Endothelial cell of umbilical vein (primary cell): Measurements from ENCODE around the gene CACNA1E. TPM values are rescaled to one million over a fixed set of nuclear protein-coding genes. Genes with fewer than 3 reads are reported as not detected.

Source experiments
- BruUV-seq: library from RNA; stranded (reverse); fragments of 400-500 nt; replicated peaks from 2 replicates; lab custom pipeline; 2021; lab: Mats Ljungman, UMichigan
- CTCF ChIA-PET: fragments of 300-600, 350-600 bp; sonication (Branson Sonifier 250); formaldehyde crosslinking; loops from one replicate; lab custom pipeline; 2021; ENCODE audit warnings: antibody characterized with exemption, inconsistent platforms; lab: Charles Lee
- POLR2A ChIA-PET: fragments of 300-600, 350-600 bp; sonication (Branson Sonifier 250); formaldehyde crosslinking; loops from one replicate; lab custom pipeline; 2021; ENCODE audit warnings: antibody characterized with exemption, inconsistent platforms; lab: Charles Lee
- DNase-seq: peaks from one replicate; pipeline ENCODE4 v3.0.0-alpha.2; 2011; ENCODE audit warnings: low read depth, low spot score
- FAIRE-seq: peaks from 2 replicates; lab custom pipeline; 2011; peaks lifted over from hg19 to GRCh38; lab: Jason Lieb, UNC
- H2AFZ ChIP-seq: 2 replicates; pipeline ENCODE4 v1.6.0; 2012; ENCODE audit warnings: low read depth, low read length, control low read depth, inconsistent platforms
- H3K27ac ChIP-seq: 2 replicates; pipeline ENCODE4 v1.5.1; 2011; ENCODE audit warnings: low read depth, mild to moderate bottlenecking, control low read depth, low read length, moderate library complexity; ENCODE audit not compliant: insufficient read depth
- H3K27me3 ChIP-seq, 2 experiments: 2 replicates each; pipeline versions ENCODE4 v1.6.0 to v1.6.1; 2011; ENCODE audit warnings: low read length in 2 of 2, mixed read lengths in 1 of 2; ENCODE audit not compliant: control insufficient read depth in 2 of 2, insufficient read depth in 2 of 2
- H3K36me3 ChIP-seq, 2 experiments: 2 replicates in 1 of 2; 3 replicates in 1 of 2; pipeline ENCODE4 v1.5.1; 2011; ENCODE audit warnings: low read length in 2 of 2, mild to moderate bottlenecking in 1 of 2, moderate library complexity in 1 of 2; ENCODE audit not compliant: control insufficient read depth in 2 of 2, insufficient read depth in 2 of 2; ENCODE audit errors: extremely low read depth in 1 of 2
- H3K4me1 ChIP-seq: 3 replicates; pipeline ENCODE4 v1.5.1; 2011; ENCODE audit warnings: mild to moderate bottlenecking, low read length; ENCODE audit not compliant: control insufficient read depth, insufficient read depth; ENCODE audit errors: extremely low read depth
- H3K4me2 ChIP-seq: 2 replicates; pipeline ENCODE4 v1.6.1; 2011; ENCODE audit warnings: low read length, control low read depth, mixed read lengths; ENCODE audit not compliant: insufficient read depth
- H3K4me3 ChIP-seq, 3 experiments: fragments of 200-600 bp in 1 of 3; sonication (generic), shearing (Covaris generic) in 1 of 3; replicated peaks in 1 of 3; 2 replicates each; pipeline ENCODE4 v1.5.1; 2011 to 2016; ENCODE audit warnings: control low read depth in 3 of 3, low read length in 3 of 3, mild to moderate bottlenecking in 2 of 3, inconsistent platforms in 1 of 3, low read depth in 1 of 3, moderate library complexity in 1 of 3; ENCODE audit not compliant: insufficient read depth in 1 of 3
- H3K79me2 ChIP-seq: 2 replicates; pipeline ENCODE4 v1.6.0; 2012; ENCODE audit warnings: low read length, inconsistent platforms; ENCODE audit not compliant: control insufficient read depth, insufficient read depth
- H3K9ac ChIP-seq: replicated peaks from 2 replicates; pipeline ENCODE3; 2011; ENCODE audit warnings: low read length, control low read depth; ENCODE audit not compliant: insufficient read depth; ENCODE audit errors: extremely low read depth
- H3K9me1 ChIP-seq: replicated peaks from 3 replicates; pipeline ENCODE4 v1.6.0; 2011; ENCODE audit warnings: mild to moderate bottlenecking, low read length; ENCODE audit not compliant: control insufficient read depth, insufficient read depth; ENCODE audit errors: extremely low read depth
- H3K9me3 ChIP-seq: replicated peaks from 2 replicates; pipeline ENCODE4 v1.5.1; 2012; ENCODE audit warnings: low read length, inconsistent platforms; ENCODE audit not compliant: control insufficient read depth, insufficient read depth
- H4K20me1 ChIP-seq: replicated peaks from 2 replicates; pipeline ENCODE3; 2011; ENCODE audit warnings: mild to moderate bottlenecking, low read length; ENCODE audit not compliant: control insufficient read depth, insufficient read depth; ENCODE audit errors: extremely low read depth
- CTCF ChIP-seq, 2 donors: IDR thresholded peaks; 1 replicate in 1 of 2; 2 replicates in 1 of 2; pipeline ENCODE4 v1.5.1; 2011; ENCODE audit warnings: low read length in 2 of 2, mild to moderate bottlenecking in 2 of 2, moderate library complexity in 2 of 2, control low read depth in 1 of 2, inconsistent platforms in 1 of 2, low read depth in 1 of 2; ENCODE audit not compliant: insufficient read depth in 1 of 2; ENCODE audit errors: extremely low read depth in 1 of 2
- EZH2 ChIP-seq: IDR thresholded peaks from 2 replicates; pipeline ENCODE4 v1.6.1; 2012; ENCODE audit warnings: borderline replicate concordance, low read depth, mild to moderate bottlenecking, moderate library complexity, low read length, inconsistent platforms; ENCODE audit not compliant: severe bottlenecking
- FOS ChIP-seq: IDR thresholded peaks from 2 replicates; pipeline ENCODE4 v1.6.1; 2011; ENCODE audit warnings: mild to moderate bottlenecking, low read length, moderate library complexity, borderline replicate concordance; ENCODE audit not compliant: insufficient read depth
- GATA2 ChIP-seq: IDR thresholded peaks from 2 replicates; pipeline ENCODE4 v1.7.0; 2011; ENCODE audit warnings: low read depth, mild to moderate bottlenecking, moderate library complexity, mixed read lengths, low read length; ENCODE audit not compliant: insufficient read length, insufficient read depth
- JUN ChIP-seq: IDR thresholded peaks from 2 replicates; pipeline ENCODE4 v1.6.1; 2011; ENCODE audit warnings: borderline replicate concordance, low read depth; ENCODE audit not compliant: insufficient read length, insufficient read depth
- MAX ChIP-seq: IDR thresholded peaks from 2 replicates; pipeline ENCODE4 v1.6.1; 2011; ENCODE audit not compliant: insufficient read depth, insufficient read length
- MYC ChIP-seq: IDR thresholded peaks from one replicate; pipeline ENCODE4 v1.6.1; 2011; ENCODE audit warnings: mild to moderate bottlenecking, low read depth, low read length
- POLR2A ChIP-seq: IDR thresholded peaks from 2 replicates; pipeline ENCODE4 v1.6.1; 2012; ENCODE audit warnings: low read depth, mild to moderate bottlenecking, control low read depth, low read length
- POLR2AphosphoS5 ChIP-seq: IDR thresholded peaks from 2 replicates; pipeline ENCODE4 v1.6.1; 2012; ENCODE audit warnings: low read depth, mild to moderate bottlenecking, control low read depth, low read length, moderate library complexity; ENCODE audit not compliant: insufficient read depth
- dilution Hi-C: fragments of 300-500 bp; cut with MboI; formaldehyde crosslinking; loops from one replicate; pipeline ENCODE4 v1.15.0; 2019; ENCODE audit warnings: low sequenced_read_pairs; ENCODE audit not compliant: extremely low pct_ligation_motif_present
- intact Hi-C: fragments of 100-400 bp; cut with micrococcal nuclease; formaldehyde crosslinking; loops from one replicate; pipeline ENCODE4 v1.10.0; 2022
- polyA plus RNA-seq, 4 experiments: library from polyadenylated mRNA; depleted of rRNA in 3 of 4; stranded (reverse) in 3 of 4; unstranded in 1 of 4; fragments of >200 nt; gene quantifications; 2 replicates each; pipeline versions ENCODE4 v1.2.1 to v1.2.3, GENCODE V29; 2011 to 2012; ENCODE audit warnings: missing spikeins in 1 of 4
- total RNA-seq: library from RNA; stranded (reverse); gene quantifications from 2 replicates; pipeline ENCODE4 v1.2.3, GENCODE V29; 2021

Gene CACNA1E
- total and polyA plus RNA-seq, 2 donors (not counting 3 experiments of a cell fraction or from before 2014, with no cell fraction given) = not detected

GRCh38 chr1:181601186-181601950 lies 118.1 kb downstream of the CACNA1E start:
- Histone ChIP-seq H3K4me1 (no peaks in the 10 kb centered on the region), H3K9ac (no peak overlapping the region), H3K27me3 (no peaks in the 10 kb centered on the region), H3K36me3 (no peaks in the 10 kb centered on the region), H2AFZ (no peak overlapping the region), H3K4me3 (no peak overlapping the region), H3K79me2 (no peaks in the 10 kb centered on the region), H3K9me3 (peaks cover 2% of the 10 kb centered on the region), H3K4me2 (no peak overlapping the region), H3K27ac (no peak overlapping the region), H4K20me1 (no peaks in the 10 kb centered on the region), H3K9me1 (no peaks in the 10 kb centered on the region)
- ChIA-PET POLR2A (no interaction called here), CTCF (interaction anchor here (1.1 kb wide), 1 partner anchor 12 kb away, joined by 3 read pairs; no protein-coding TSS in a partner anchor)
- no peak for DNase-seq
- no TSS peak for BruUV-seq
- TF ChIP-seq FOS (no peak), MYC (no peak), POLR2A (no peak), EZH2 (no peak), POLR2AphosphoS5 (no peak), MAX (no peak), CTCF (IDR thresholded peaks at IDR 0.05; ENCODE audit: extremely low read depth in 1 of 2, insufficient read depth in 1 of 2, low read depth in 1 of 2, low read length in 2 of 2) (no peak), JUN (no peak), GATA2 (no peak)
- FAIRE-seq = no peak
- dilution Hi-C loops (no loop called here), intact Hi-C loops (no loop called here)
